NCI-H1105 treated with DMSO at 0.1 percent for 48 hours (cell line): ENCODE measurements around the gene TOX2.
"Not testable (repeated sequence)": the region's sequence is repeated elsewhere in the genome, so short reads cannot be mapped to it uniquely, and the experiment has no call there.

Experiments used
- DNase-seq: peaks from one replicate; lab custom pipeline; 2025; lab: John Stamatoyannopoulos, UW

Gene TOX2

DNA sequence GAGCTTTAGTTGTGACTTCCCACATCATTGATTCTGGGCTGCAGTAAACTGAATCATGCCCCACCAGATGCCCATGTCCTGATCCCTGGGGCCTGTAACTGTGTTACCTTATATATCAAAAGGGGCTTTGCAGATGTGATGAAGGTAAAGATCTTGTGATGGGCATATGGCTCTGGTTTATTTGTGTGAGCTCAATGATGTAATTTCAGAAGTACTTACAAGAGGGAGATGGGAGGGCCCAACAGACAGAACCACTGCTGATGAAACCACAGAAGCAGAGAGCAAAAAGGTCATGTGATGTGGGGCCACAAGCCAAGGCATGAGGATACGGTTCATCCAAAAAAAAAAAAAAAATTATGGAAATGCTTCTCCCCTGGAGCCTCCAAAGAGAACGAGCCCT is 118.7 kb downstream of the TOX2 start:
- DNase-seq, result no peak

GRCh38 chr20:44033873-44034272 is 119.2 kb downstream of the TOX2 start:
- DNase-seq, result no peak

DNA sequence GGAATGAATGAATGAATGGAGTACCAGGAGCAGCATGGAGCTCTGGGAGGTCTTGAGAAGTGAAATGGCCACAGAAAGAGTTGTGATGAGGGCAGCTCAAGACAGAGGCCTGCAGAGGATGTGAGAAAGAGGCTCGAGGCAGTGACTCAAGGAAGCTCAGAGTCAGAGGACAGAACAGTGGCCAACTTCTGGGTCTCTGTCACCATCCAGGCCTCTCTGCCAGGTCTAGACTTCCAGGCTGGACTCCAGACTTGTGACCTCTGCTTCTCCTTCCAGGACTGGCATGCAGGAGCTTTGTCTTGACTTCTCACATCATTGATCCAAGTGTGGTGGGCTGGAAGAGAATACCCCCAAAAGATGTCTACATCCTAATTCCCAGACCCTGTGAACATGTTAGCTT is 119.8 kb downstream of the TOX2 start:
- no peak for DNase-seq

DNA sequence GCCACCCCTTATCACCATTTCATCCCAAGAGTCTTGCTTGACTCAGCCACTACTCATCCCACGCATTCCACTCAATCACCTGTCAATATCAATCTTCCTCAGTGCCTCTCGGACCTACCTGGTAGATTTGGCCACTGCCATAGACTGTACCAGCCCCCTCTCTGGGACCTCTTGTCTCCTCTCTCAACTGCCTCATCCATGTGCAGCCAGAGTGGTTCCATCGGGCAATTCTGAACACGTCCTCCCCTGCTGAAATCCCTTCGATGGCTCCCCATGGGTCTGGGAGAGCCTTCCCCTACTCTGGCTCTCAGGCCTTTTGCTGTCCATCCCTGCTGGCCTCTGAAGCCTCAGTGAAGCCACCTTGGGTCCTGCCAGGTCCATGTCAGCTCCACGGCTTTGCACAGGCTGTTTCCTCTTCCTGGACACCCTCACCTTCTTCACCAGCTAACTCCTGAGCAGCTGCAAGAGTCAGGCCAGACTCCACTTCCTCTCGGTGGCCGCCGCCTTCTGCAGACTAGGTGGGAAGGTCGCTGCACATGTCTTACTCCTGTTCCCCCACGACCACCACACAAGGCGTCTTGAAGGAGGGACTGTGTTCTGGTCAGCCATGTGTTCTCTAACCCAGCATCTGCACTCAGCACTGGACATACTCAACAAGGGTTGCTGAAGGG is 120.4 kb downstream of the TOX2 start:
- DNase-seq, result no peak

DNA sequence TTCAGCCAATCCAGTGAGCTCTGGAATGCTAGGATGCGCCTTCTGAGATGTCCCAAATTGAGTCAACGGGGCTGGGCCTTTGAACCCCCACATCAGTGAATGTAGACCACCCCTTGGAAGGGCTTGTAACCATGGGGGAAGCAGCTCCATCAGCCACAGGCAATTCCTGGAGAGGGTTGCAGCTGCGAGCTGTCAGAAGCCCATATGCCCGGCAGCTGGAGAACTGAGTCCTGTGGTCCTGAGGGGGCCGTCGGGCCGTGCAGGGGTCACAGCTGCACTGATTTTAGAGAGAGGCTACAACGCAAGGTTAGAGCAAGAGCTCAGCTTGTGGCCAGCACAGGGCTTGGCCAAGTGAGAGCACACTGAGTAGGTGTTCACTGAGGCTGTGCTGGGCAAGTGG is 121.3 kb downstream of the TOX2 start:
- no peak for DNase-seq

DNA sequence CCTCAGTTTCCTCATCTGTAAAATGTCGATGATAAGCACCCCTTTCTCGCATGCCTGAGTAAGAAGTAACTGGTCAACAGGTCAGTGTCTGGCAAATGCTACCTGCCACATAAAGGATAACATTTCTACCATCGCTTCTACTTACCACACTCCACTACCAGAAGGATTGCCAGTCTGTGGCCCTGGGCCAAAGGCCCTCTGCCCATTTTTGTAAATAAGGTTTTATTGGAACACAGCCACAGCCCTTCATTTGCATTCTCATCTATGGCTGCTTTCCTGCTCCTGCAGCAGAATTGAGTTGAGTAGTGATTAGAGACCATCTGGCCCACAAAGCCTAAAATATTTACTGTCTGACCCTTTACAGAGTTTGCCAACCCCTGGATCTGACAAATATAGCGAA is 121.8 kb downstream of the TOX2 start:
- peak; percentile 80 for DNase-seq

- DNase-seq, result peak; percentile 87
These were observed 124.0 kb downstream of the TOX2 start for GRCh38 chr20:44038681-44039123.

- DNase-seq, result no peak
These were observed 124.5 kb downstream of the TOX2 start for GRCh38 chr20:44039147-44039546.

GRCh38 chr20:44039741-44040140 is 125.1 kb downstream of the TOX2 start:
- no peak for DNase-seq

DNA sequence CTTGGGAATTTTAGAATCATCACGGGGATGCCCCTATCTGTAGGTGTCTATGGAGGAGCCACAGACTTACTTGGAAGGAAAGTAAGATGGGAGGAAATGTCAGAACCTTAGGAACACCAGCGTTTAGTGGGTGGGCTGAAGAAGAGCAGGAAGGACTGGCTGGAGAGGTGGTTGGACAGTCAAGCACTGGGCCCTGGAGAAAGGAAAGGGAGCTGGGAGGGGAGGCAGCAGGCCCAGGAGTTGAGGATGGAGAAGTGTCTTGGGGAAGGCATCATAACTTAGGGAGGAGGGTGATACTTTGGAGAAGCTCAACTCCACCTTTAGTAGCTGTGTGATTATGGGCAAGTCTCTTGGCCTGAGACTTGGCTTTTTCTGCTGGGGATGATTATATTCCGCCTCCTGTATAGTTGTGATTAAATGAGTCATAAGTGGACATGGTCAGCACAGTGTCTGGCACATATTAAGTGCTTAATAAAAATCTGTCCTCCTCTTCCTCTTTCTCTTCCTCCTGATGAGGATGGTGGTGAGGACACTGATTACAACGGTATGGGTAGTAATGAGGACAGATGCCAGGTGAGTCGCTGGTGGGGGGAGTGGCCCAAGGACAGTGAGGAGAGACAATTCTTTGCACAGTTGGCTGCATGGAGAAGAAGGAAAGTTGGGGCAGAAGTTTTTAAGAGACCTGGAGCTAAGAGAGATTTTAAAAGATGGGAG is 125.7 kb downstream of the TOX2 start:
- DNase-seq, result no peak

DNA sequence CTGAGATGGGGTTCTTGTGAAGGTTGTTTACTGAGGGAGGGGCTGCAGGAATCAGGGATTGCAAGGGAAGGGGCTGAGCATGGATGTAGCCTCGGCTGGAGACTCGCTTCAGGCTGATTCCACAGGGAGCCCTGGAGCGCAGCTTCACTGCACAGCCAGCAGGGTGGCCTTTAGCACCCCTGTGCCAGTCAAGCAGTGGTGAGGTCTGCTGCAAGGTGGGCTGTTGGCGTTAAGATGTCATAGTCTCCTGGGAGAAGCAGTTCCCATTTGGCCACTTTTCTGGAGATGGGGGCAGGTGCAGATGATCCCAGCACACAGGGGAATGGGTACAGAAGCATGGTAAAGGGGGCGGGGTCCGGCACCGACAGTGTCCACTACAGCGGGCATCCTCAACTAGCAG is 126.3 kb downstream of the TOX2 start:
- no peak for DNase-seq

DNA sequence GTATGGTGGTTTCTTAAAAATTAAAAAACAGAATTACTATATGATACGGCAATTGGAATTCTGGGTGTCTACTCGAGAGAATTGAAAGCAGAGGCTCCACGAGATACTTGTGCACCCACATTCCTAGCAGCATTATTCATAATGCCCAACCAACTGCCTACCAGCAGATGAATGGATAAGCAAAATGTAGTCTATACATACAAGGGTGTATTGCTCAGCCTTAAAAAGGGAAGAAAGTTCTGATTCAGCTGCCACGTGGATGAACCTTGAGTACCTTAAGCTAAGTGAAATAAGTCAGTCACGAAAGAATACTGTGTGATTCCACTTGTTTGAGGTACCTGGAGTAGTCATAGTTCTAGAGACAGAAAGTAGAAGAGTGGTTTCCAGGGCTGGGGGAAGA is 130.1 kb downstream of the TOX2 start:
- not testable (repeated sequence) for DNase-seq

DNA sequence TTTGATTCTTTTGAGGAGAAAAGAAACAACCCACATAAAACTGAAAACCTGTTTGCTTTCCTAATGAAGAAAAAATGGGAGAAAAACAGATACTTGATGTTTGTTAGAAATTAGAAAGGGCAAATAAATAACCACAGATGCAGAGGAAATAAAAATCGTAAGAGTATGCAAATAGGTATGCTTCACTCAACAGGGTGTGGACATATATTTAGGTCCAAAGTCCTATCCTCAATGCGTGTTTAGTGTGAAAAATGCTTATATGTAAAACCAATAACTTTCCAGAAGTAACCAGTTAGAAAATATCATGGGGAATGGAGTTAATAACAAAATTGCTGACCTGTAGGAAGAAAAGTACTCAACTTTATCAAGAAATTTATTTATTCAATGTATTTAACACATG is 135.7 kb downstream of the TOX2 start:
- no peak for DNase-seq

DNA sequence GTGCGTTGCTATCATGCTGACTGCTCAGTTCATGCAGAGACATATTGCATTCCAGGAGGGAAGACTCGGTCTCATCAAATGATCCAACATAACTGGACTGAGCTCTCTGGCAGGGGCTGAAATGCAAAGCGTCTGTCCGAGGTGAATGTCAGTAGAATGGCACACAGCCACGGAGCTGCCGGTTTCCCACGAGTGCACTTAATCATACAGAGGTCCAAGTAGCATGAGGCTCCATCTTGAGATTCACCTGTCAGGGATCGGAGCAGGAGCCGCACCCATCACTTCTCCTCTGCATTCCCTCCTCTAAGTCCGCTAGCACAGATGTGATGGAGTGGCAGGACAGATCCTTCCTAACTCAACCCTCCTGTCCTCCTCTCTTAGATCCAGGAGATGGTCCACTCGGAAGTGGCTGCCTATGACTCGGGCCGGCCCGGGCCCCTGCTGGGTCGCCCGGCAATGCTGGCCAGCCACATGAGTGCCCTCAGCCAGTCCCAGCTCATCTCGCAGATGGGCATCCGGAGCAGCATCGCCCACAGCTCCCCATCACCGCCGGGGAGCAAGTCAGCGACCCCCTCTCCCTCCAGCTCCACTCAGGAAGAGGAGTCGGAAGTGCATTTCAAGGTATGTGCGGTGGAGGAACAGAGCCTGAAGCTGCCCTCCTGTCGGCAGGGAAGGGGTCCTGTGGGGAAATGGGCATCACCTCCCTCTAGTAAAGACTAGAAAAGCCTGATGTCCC is 136.4 kb downstream of the TOX2 start:
- DNase-seq, result no peak

DNA sequence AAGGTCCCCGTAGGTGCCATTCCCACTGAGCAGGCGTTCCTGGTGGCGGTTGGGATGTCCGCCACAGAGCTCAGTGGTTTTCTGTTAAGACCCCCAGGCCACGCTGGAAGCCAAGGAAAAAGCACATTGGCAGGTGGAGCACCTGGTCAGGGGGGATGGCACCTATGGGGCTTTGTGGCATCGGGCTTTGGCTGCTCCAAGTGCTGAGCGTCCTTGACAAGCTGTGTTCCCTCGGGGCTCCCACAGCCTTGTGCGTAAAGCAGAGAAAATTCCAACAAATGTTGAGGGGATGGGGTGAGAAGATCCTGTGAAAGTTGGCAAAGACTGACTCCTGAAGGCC is 137.0 kb downstream of the TOX2 start:
- DNase-seq, result no peak

GRCh38 chr20:44052166-44052565 is 137.5 kb downstream of the TOX2 start:
- DNase-seq, result no peak

GRCh38 chr20:44053046-44053445 is 138.4 kb downstream of the TOX2 start:
- no peak for DNase-seq

DNA sequence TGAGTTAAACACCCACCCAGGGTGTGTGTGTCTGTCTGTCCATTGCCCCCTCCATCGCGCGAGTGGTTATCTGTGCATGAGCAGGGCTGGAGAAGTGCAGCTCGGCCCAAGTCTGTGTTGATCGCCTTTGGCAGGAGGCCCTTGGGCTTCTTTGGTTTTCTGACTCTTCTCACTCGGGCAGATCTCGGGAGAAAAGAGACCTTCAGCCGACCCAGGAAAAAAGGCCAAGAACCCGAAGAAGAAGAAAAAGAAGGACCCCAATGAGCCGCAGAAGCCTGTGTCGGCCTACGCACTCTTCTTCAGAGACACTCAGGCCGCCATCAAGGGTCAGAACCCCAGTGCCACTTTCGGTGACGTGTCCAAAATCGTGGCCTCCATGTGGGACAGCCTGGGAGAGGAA is 139.5 kb downstream of the TOX2 start:
- DNase-seq, result no peak

- DNase-seq, result no peak
These were observed 140.2 kb downstream of the TOX2 start for GRCh38 chr20:44054849-44055248.

DNA sequence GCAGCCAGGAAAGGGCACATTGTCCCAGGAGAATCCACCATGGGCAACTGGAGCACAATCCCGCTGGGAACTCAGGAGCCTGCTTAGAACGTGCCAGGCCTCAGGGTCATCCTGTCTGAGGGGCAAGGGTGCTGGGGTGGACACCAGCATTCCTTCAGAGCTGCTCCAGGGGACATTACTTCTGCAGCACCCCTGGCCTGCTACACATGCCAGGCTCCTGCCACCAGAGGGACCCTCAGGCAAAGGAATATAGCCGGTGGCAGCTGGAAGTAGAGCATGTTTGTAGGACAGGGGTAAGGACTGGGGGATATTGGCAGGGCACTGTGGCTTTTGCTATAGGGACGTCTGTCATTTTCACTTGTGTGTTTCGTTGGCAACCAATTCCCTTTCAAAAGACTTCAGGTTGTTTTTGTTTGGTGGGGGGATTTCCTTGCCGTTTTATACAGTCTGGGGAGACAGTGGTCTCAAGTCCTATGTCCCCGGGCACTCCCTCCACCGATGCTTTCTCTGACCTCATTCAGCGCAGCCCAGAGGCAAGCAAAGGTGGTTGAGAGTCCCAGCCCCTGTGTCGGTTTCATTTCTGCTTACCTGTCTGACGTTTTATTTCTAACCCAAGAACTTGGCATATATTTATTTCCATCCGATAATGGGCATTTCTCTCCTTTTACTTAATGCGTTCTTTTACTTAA is 141.5 kb downstream of the TOX2 start:
- DNase-seq, result peak; percentile 19

- peak; percentile 27 for DNase-seq
These were observed 143.3 kb downstream of the TOX2 start for GRCh38 chr20:44057698-44058675.
